Hepatocyte (in vitro differentiated cells): ENCODE measurements around the gene ERVFRD-1. TPM values are rescaled to one million over a fixed set of nuclear protein-coding genes. Genes with fewer than 3 reads are reported as not detected.

Source experiments
- DNase-seq: peaks from one replicate; pipeline ENCODE4 v3.0.0-alpha.2; 2016; ENCODE audit warnings: low spot score
- H2AFZ ChIP-seq: fragments of 200-600 bp; sonication (generic); 2 replicates; pipeline ENCODE4 v1.6.0; 2016; ENCODE audit warnings: antibody characterized with exemption, mild to moderate bottlenecking
- H3K27ac ChIP-seq: fragments of 200-600 bp; sonication (generic); 2 replicates; pipeline ENCODE4 v1.5.1; 2016; ENCODE audit warnings: mild to moderate bottlenecking
- H3K27me3 ChIP-seq: fragments of 200-600 bp; sonication (generic); 2 replicates; pipeline ENCODE4 v1.6.1; 2016
- H3K36me3 ChIP-seq: fragments of 200-600 bp; sonication (generic); replicated peaks from 2 replicates; pipeline ENCODE4 v1.5.1; 2016; ENCODE audit warnings: low read depth; ENCODE audit not compliant: insufficient read depth
- H3K4me1 ChIP-seq: fragments of 200-600 bp; sonication (generic); 2 replicates; pipeline ENCODE4 v1.5.1; 2016; ENCODE audit warnings: mild to moderate bottlenecking, moderate library complexity; ENCODE audit not compliant: insufficient read depth
- H3K4me2 ChIP-seq: fragments of 200-600 bp; sonication (generic); 2 replicates; pipeline ENCODE4 v1.6.0; 2016
- H3K4me3 ChIP-seq: fragments of 200-600 bp; sonication (generic); 2 replicates; pipeline ENCODE4 v1.5.1; 2016; ENCODE audit warnings: mild to moderate bottlenecking
- H3K79me2 ChIP-seq: fragments of 200-600 bp; sonication (generic); 2 replicates; pipeline ENCODE4 v1.6.0; 2017; ENCODE audit warnings: mild to moderate bottlenecking
- H3K9me2 ChIP-seq: fragments of 200-600 bp; sonication (generic); replicated peaks from 2 replicates; pipeline ENCODE4 v1.6.0; 2017; ENCODE audit warnings: mild to moderate bottlenecking; ENCODE audit not compliant: insufficient read depth
- H3K9me3 ChIP-seq: fragments of 200-600 bp; sonication (generic); 2 replicates; pipeline ENCODE4 v1.5.1; 2016; ENCODE audit warnings: low read depth, mild to moderate bottlenecking
- H4K20me1 ChIP-seq: fragments of 200-600 bp; sonication (generic); 2 replicates; pipeline ENCODE4 v1.6.0; 2016; ENCODE audit warnings: mild to moderate bottlenecking; ENCODE audit not compliant: insufficient read depth, poor library complexity, severe bottlenecking
- CTCF ChIP-seq: fragments of 200-600 bp; sonication (generic); IDR thresholded peaks from 2 replicates; pipeline ENCODE4 v1.5.1; 2016; ENCODE audit warnings: antibody characterized with exemption, mild to moderate bottlenecking; ENCODE audit not compliant: poor library complexity
- EZH2 ChIP-seq: fragments of 200-600 bp; sonication (generic); IDR thresholded peaks from 2 replicates; pipeline ENCODE4 v1.6.1; 2016; ENCODE audit warnings: antibody characterized with exemption, mild to moderate bottlenecking, borderline replicate concordance
- EZH2phosphoT487 ChIP-seq: fragments of 200-600 bp; sonication (generic); IDR thresholded peaks from one replicate; pipeline ENCODE4 v1.6.1; 2018; ENCODE audit warnings: antibody characterized with exemption, mild to moderate bottlenecking, low read depth, moderate library complexity; ENCODE audit not compliant: unreplicated experiment, severe bottlenecking
- WGBS: methylation state at CpG from one replicate; pipeline ENCODE4 v1.1.6; 2016; ENCODE audit warnings: low lambda C conversion rate; ENCODE audit errors: missing lambda C conversion rate; 5-methylcytosine and 5-hydroxymethylcytosine counted together
- polyA plus RNA-seq: library from polyadenylated mRNA; unstranded; fragments of >200 nt; fragmentation: Nextera tagmentation; extraction: Ambion mirVana; gene quantifications from 2 replicates; pipeline ENCODE4 v1.2.1, GENCODE V29; 2016
- total RNA-seq: library from RNA; depleted of rRNA; stranded (reverse); fragments of >200 nt; gene quantifications from 2 replicates; pipeline ENCODE4 v1.2.3, GENCODE V29; 2014

The ERVFRD-1 gene
- total and polyA plus RNA-seq, 2 experiments from 2014 or later, result 2.2 to 4.9 TPM

DNA sequence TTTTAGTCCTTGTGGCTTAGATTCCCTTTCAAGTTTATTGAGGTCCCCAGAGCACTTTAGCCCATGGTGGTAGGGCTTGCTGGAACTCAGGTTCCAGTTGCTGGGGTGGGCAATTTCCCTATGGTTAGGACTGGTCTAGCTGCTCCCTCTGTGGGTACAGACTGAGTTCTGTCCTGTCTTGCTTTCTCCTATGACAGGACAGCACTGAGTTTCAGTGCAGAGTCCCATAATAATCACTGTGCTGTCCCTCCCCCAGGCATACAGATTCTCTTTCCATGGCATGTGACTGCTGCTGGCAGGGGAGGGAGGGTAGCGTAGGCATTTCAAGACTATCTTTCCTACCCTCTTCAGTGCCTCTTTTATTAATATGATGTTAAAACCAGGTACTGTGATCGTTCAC lies 17.1 kb upstream of the ERVFRD-1 start:
- no peak for DNase-seq
- H3K9me2 ChIP-seq, result no peaks in the 10 kb centered on the region
- H3K4me1 ChIP-seq, result no peaks in the 10 kb centered on the region
- 98% methylated on average over 2 of the region's 2 CpGs for WGBS
- TF ChIP-seq EZH2phosphoT487 (no peak), CTCF (no peak), EZH2 (no peak)
- H3K9me3 ChIP-seq, result no peaks in the 10 kb centered on the region
- no peak overlapping the region for H3K27ac ChIP-seq
- H3K79me2 ChIP-seq, result peaks cover 78% of the 10 kb centered on the region
- H3K4me2 ChIP-seq, result no peak overlapping the region
- no peak overlapping the region for H2AFZ ChIP-seq
- H4K20me1 ChIP-seq, result no peaks in the 10 kb centered on the region
- no peaks in the 10 kb centered on the region for H3K36me3 ChIP-seq
- H3K4me3 ChIP-seq, result no peak overlapping the region
- no peaks in the 10 kb centered on the region for H3K27me3 ChIP-seq

- Histone ChIP-seq H3K27ac (no peak overlapping the region), H4K20me1 (no peaks in the 10 kb centered on the region), H3K27me3 (no peaks in the 10 kb centered on the region), H3K4me3 (no peak overlapping the region), H2AFZ (no peak overlapping the region), H3K36me3 (no peaks in the 10 kb centered on the region), H3K9me3 (no peaks in the 10 kb centered on the region), H3K9me2 (no peaks in the 10 kb centered on the region), H3K4me1 (no peaks in the 10 kb centered on the region), H3K4me2 (no peak overlapping the region), H3K79me2 (peaks cover 90% of the 10 kb centered on the region)
- TF ChIP-seq CTCF (no peak), EZH2 (no peak), EZH2phosphoT487 (no peak)
- WGBS, result 64% methylated on average over 2 of the region's 2 CpGs
- DNase-seq, result no peak
These were observed 15.4 kb upstream of the ERVFRD-1 start for GRCh38 chr6:11126876-11127275.

DNA sequence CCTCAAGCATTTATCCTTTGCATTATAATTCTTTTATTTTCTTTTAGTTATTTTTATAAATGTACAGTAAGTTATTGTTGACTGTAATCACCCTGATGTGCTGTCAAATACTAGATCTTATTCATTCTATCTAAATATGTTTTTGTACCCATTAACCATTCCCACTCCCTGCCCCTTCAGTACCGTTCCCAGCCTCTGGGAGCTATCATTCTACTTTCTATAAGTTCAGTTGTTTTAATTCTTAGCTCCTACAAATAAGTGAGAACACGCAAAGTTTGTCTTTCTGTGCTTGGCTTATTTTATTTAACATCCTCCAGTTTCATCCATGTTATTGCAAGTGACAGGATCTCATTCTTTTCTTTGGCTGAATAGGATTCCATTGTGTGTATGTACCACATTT lies 12.5 kb upstream of the ERVFRD-1 start:
- Histone ChIP-seq H3K27me3 (no peaks in the 10 kb centered on the region), H3K36me3 (no peaks in the 10 kb centered on the region), H3K4me3 (no peak overlapping the region), H3K27ac (no peak overlapping the region), H3K9me2 (no peaks in the 10 kb centered on the region), H4K20me1 (no peaks in the 10 kb centered on the region), H3K4me1 (peaks cover 13% of the 10 kb centered on the region), H3K4me2 (no peak overlapping the region), H3K79me2 (peaks cover 95% of the 10 kb centered on the region), H2AFZ (no peak overlapping the region), H3K9me3 (no peaks in the 10 kb centered on the region)
- WGBS, result 94% methylated on average over 2 of the region's 2 CpGs
- DNase-seq, result no peak
- no peak for TF ChIP-seq EZH2phosphoT487
- TF ChIP-seq CTCF, result no peak
- TF ChIP-seq EZH2, result no peak

- peaks cover 97% of the 10 kb centered on the region for H3K79me2 ChIP-seq
- H3K4me3 ChIP-seq, result no peak overlapping the region
- no peaks in the 10 kb centered on the region for H3K9me2 ChIP-seq
- no peak overlapping the region for H3K27ac ChIP-seq
- no peak overlapping the region for H3K4me2 ChIP-seq
- TF ChIP-seq EZH2, result no peak
- TF ChIP-seq EZH2phosphoT487, result no peak
- TF ChIP-seq CTCF, result no peak
- WGBS, result 100% methylated on average over 1 of the region's 1 CpG
- H3K36me3 ChIP-seq, result no peaks in the 10 kb centered on the region
- H3K9me3 ChIP-seq, result no peaks in the 10 kb centered on the region
- peaks cover 13% of the 10 kb centered on the region for H3K4me1 ChIP-seq
- DNase-seq, result no peak
- H2AFZ ChIP-seq, result no peak overlapping the region
- H4K20me1 ChIP-seq, result no peaks in the 10 kb centered on the region
- no peaks in the 10 kb centered on the region for H3K27me3 ChIP-seq
These were observed 10.9 kb upstream of the ERVFRD-1 start for GRCh38 chr6:11122380-11122779.
